ENCODE results near the gene CCL5. TPM values are rescaled to one million over a fixed set of nuclear protein-coding genes. Genes with fewer than 3 reads are reported as not detected.

The CCL5 gene
- 1 to 10 TPM; 3.6 to 4.4 TPM for total RNA-seq

DNA sequence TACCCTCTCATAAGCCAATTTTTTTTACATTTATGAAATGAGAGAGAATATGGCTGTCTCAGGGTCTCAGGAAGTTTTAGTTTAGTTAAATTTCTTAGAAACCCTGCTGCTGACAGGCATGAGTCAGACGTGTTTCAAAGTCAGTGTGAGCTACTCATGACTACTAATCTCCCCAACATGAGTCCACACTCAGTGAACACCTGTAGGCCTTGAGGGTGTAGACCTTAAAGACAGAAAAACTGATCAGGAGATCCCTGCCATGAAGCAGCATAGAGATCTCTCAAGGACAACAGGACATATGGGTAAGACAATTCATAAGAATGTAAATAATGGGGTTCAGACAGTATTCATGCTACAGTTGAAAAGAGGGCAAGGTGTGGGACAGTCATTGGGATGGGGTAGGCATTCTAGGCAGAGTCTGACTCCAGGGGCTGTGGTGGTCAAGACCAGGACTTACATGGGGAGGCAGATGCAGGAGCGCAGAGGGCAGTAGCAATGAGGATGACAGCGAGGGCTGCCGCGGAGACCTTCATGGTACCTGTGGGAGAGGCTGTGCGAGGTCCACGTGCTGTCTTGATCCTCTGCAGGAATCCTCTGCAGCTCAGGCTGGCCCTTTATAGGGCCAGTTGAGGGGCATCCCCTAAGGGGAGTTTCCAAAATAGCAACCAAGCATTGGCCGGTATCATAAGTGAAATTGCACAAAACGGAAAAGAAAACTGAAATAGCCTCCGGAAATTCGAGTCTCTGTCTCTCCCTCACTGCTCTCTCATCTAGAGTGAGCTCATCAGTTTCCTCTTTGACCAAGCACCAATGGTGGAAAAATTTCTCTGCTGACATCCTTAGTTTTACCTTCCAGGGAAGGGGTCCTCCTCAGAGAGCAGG, at the start of gene CCL5:
Gene CCL5, minus strand, starts transcription at position 588 of the 882 bp plus-strand sequence.
- no peaks in the 10 kb centered on the region for H3K27me3 ChIP-seq
- DNase-seq, result no peak
- no peaks in the 10 kb centered on the region for H3K9me3 ChIP-seq
- intact Hi-C loops (cut with DNase I), result no loop called here
- H3K27ac ChIP-seq, result no peak within 1 kb of the TSS
- TF ChIP-seq CTCF (IDR thresholded peaks at IDR 0.05), result no peak
- H3K4me1 ChIP-seq, result no peaks in the 10 kb centered on the region
- no peak within 1 kb of the TSS for H3K4me3 ChIP-seq
- H3K9ac ChIP-seq (ENCODE audit: low read depth in 2 of 2, low read length in 2 of 2), result no peak within 1 kb of the TSS
- no peaks in the 10 kb centered on the region for H3K36me3 ChIP-seq

- H3K9ac ChIP-seq (ENCODE audit: low read depth in 2 of 2, low read length in 2 of 2), result no peak overlapping the region
- H3K27ac ChIP-seq, result no peak overlapping the region
- H3K9me3 ChIP-seq, result no peaks in the 10 kb centered on the region
- no peaks in the 10 kb centered on the region for H3K4me1 ChIP-seq
- no peaks in the 10 kb centered on the region for H3K36me3 ChIP-seq
- H3K27me3 ChIP-seq, result no peaks in the 10 kb centered on the region
- no peak overlapping the region for H3K4me3 ChIP-seq
- no peak for TF ChIP-seq CTCF (IDR thresholded peaks at IDR 0.05)
- DNase-seq, result no peak
- intact Hi-C loops (cut with DNase I), result no loop called here
Observed at GRCh38 chr17:35927714-35928113, 47.6 kb upstream of the CCL5 start.

GRCh38 chr17:35923609-35924114, 43.5 kb upstream of the CCL5 start:
- Histone ChIP-seq H3K4me1 (no peaks in the 10 kb centered on the region), H3K36me3 (no peaks in the 10 kb centered on the region), H3K4me3 (no peak overlapping the region), H3K9ac (ENCODE audit: low read depth in 2 of 2, low read length in 2 of 2) (no peak overlapping the region), H3K27me3 (no peaks in the 10 kb centered on the region), H3K27ac (no peak overlapping the region), H3K9me3 (no peaks in the 10 kb centered on the region)
- intact Hi-C loops (cut with DNase I), result no loop called here
- no peak for TF ChIP-seq CTCF (IDR thresholded peaks at IDR 0.05)
- no peak for DNase-seq

- intact Hi-C loops (cut with DNase I), result no loop called here
- Histone ChIP-seq H3K36me3 (no peaks in the 10 kb centered on the region), H3K27ac (no peak overlapping the region), H3K4me1 (no peaks in the 10 kb centered on the region), H3K9me3 (no peaks in the 10 kb centered on the region), H3K4me3 (no peak overlapping the region), H3K9ac (ENCODE audit: low read depth in 2 of 2, low read length in 2 of 2) (no peak overlapping the region), H3K27me3 (no peaks in the 10 kb centered on the region)
- TF ChIP-seq CTCF (IDR thresholded peaks at IDR 0.05), result no peak
- DNase-seq, result no peak
Observed at GRCh38 chr17:35920229-35920628, 40.1 kb upstream of the CCL5 start.

DNA sequence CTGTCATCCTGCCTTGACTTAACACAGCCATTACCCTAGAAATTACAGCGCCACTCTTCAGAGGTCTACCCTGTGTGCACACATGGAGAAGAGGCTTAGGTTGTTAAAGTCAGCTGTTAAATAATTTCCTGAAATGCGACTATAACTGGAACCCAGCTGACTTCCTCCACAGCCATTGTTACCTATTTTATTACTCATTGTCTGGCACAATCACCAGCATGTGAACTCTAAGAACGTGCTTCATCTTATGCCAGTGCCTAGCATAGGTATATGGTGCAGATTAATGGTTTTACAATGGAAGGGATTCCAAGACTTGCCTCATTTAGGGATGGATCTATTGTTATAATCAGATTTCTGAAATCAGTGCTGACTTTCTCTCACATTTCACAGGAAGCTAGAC, 38.5 kb upstream of the CCL5 start:
- intact Hi-C loops (cut with DNase I), result no loop called here
- Histone ChIP-seq H3K9ac (ENCODE audit: low read depth in 2 of 2, low read length in 2 of 2) (no peak overlapping the region), H3K27ac (no peak overlapping the region), H3K27me3 (no peaks in the 10 kb centered on the region), H3K36me3 (no peaks in the 10 kb centered on the region), H3K4me3 (no peak overlapping the region), H3K4me1 (no peaks in the 10 kb centered on the region), H3K9me3 (no peaks in the 10 kb centered on the region)
- TF ChIP-seq CTCF (IDR thresholded peaks at IDR 0.05), result no peak
- DNase-seq, result no peak
